Umbilical cord (tissue), 2 donors: ENCODE measurements around the gene GNG12. TPM values are rescaled to one million over a fixed set of nuclear protein-coding genes. Genes with fewer than 3 reads are reported as not detected.
"Not testable (repeated sequence)": the region's sequence is repeated elsewhere in the genome, so short reads cannot be mapped to it uniquely, and the experiment has no call there.

Experiments used
- DNase-seq: peaks from one replicate; pipeline ENCODE4 v3.0.0-alpha.2; 2015; ENCODE audit warnings: low spot score
- total RNA-seq: library from RNA; depleted of rRNA; stranded (reverse); fragments of >200 nt; gene quantifications from one replicate; pipeline ENCODE4 v1.2.3, GENCODE V29; 2014; ENCODE audit warnings: low replicate concordance; ENCODE audit not compliant: insufficient read depth

Gene GNG12
- total RNA-seq, 1 donor from 2014 or later = 153 TPM

- DNase-seq = peak; percentile 14
These were observed 149.3 kb downstream of the GNG12 start for GRCh38 chr1:67683766-67684525.

GRCh38 chr1:67683316-67683715, 150.0 kb downstream of the GNG12 start:
- peak; percentile 42 for DNase-seq

- DNase-seq = peak; percentile 84
These were observed 150.5 kb downstream of the GNG12 start for GRCh38 chr1:67682659-67683197.

GRCh38 chr1:67680486-67680885, 152.8 kb downstream of the GNG12 start:
- no peak for DNase-seq

- no peak for DNase-seq
These were observed 153.6 kb downstream of the GNG12 start for GRCh38 chr1:67679691-67680090.

- peak; percentile 25 for DNase-seq
These were observed 155.3 kb downstream of the GNG12 start for GRCh38 chr1:67677930-67678329.

- DNase-seq = no peak
These were observed 155.9 kb downstream of the GNG12 start for GRCh38 chr1:67677408-67677807.

- no peak for DNase-seq
These were observed 156.3 kb downstream of the GNG12 start for GRCh38 chr1:67676946-67677345.

- no peak for DNase-seq
These were observed 157.0 kb downstream of the GNG12 start for GRCh38 chr1:67676287-67676686.

- peak; percentile 86 for DNase-seq
These were observed 157.5 kb downstream of the GNG12 start for GRCh38 chr1:67675800-67676199.

GRCh38 chr1:67674260-67675011, 158.8 kb downstream of the GNG12 start:
- DNase-seq = peak; percentile 91

GRCh38 chr1:67673468-67674201, 159.6 kb downstream of the GNG12 start:
- DNase-seq = no peak

- no peak for DNase-seq
These were observed 160.9 kb downstream of the GNG12 start for GRCh38 chr1:67672260-67672803.

- DNase-seq = no peak
These were observed 164.6 kb downstream of the GNG12 start for GRCh38 chr1:67668660-67669059.

GRCh38 chr1:67666636-67667035, 166.6 kb downstream of the GNG12 start:
- no peak for DNase-seq

GRCh38 chr1:67665307-67665706, 168.0 kb downstream of the GNG12 start:
- not testable (repeated sequence) for DNase-seq

- DNase-seq = no peak
These were observed 169.2 kb downstream of the GNG12 start for GRCh38 chr1:67664048-67664447.

GRCh38 chr1:67662884-67663283, 170.4 kb downstream of the GNG12 start:
- no peak for DNase-seq

- no peak for DNase-seq
These were observed 174.0 kb downstream of the GNG12 start for GRCh38 chr1:67659229-67659628.

GRCh38 chr1:67657152-67657551, 176.1 kb downstream of the GNG12 start:
- DNase-seq = not testable (repeated sequence)

- DNase-seq = no peak
These were observed 177.7 kb downstream of the GNG12 start for GRCh38 chr1:67655581-67655980.

GRCh38 chr1:67653304-67653703, 180.0 kb downstream of the GNG12 start:
- no peak for DNase-seq
